ENCODE results near the gene PCGF1.

The PCGF1 gene

GRCh38 chr2:74532222-74532621, 24.7 kb upstream of the PCGF1 start:
- peak; percentile 62 for DNase-seq (ENCODE audit: low spot score)
- in situ Hi-C loops (cut with MboI; ENCODE audit: low pct_unique_long_range_greater_than_20kb, low sequenced_read_pairs, unreplicated experiment): no loop called here
- TF ChIP-seq, protein P1, sequence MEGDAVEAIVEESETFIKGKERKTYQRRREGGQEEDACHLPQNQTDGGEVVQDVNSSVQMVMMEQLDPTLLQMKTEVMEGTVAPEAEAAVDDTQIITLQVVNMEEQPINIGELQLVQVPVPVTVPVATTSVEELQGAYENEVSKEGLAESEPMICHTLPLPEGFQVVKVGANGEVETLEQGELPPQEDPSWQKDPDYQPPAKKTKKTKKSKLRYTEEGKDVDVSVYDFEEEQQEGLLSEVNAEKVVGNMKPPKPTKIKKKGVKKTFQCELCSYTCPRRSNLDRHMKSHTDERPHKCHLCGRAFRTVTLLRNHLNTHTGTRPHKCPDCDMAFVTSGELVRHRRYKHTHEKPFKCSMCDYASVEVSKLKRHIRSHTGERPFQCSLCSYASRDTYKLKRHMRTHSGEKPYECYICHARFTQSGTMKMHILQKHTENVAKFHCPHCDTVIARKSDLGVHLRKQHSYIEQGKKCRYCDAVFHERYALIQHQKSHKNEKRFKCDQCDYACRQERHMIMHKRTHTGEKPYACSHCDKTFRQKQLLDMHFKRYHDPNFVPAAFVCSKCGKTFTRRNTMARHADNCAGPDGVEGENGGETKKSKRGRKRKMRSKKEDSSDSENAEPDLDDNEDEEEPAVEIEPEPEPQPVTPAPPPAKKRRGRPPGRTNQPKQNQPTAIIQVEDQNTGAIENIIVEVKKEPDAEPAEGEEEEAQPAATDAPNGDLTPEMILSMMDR (IDR thresholded peaks at IDR 0.05; ENCODE audit: extremely low read depth, insufficient read depth, missing control alignments): peak; percentile 45

GRCh38 chr2:74531666-74532065, 24.2 kb upstream of the PCGF1 start:
- no peak for DNase-seq (ENCODE audit: low spot score)
- TF ChIP-seq, protein P1 (IDR thresholded peaks at IDR 0.05; ENCODE audit: extremely low read depth, insufficient read depth, missing control alignments): no peak
- in situ Hi-C loops (cut with MboI; ENCODE audit: low pct_unique_long_range_greater_than_20kb, low sequenced_read_pairs, unreplicated experiment): no loop called here

DNA sequence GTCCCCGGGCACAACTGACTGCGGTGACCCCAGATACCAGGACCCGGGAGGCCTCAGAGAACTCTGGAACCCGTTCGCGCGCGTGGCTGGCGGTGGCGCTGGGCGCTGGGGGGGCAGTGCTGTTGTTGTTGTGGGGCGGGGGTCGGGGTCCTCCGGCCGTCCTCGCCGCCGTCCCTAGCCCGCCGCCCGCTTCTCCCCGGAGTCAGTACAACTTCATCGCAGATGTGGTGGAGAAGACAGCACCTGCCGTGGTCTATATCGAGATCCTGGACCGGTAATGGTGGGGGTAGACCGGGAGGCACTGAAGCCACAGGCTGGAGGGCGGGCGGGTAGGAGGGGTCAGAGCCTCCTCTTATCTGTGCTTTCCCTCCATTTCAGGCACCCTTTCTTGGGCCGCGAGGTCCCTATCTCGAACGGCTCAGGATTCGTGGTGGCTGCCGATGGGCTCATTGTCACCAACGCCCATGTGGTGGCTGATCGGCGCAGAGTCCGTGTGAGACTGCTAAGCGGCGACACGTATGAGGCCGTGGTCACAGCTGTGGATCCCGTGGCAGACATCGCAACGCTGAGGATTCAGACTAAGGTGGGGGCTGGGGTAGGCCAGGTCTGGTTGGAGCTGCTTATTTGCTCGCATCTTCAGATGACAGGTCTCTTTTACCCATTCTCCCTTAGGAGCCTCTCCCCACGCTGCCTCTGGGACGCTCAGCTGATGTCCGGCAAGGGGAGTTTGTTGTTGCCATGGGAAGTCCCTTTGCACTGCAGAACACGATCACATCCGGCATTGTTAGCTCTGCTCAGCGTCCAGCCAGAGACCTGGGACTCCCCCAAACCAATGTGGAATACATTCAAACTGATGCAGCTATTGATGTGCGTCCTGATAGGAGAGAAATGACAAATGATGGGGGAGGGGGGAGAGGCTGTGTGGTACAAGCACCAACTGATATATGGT, 23.0 kb upstream of the PCGF1 start:
- peak; percentile 89 for DNase-seq (ENCODE audit: low spot score)
- in situ Hi-C loops (cut with MboI; ENCODE audit: low pct_unique_long_range_greater_than_20kb, low sequenced_read_pairs, unreplicated experiment): no loop called here
- TF ChIP-seq, protein P1 (IDR thresholded peaks at IDR 0.05; ENCODE audit: extremely low read depth, insufficient read depth, missing control alignments): no peak

- peak; percentile 98 for DNase-seq (ENCODE audit: low spot score)
- TF ChIP-seq, protein P1 (IDR thresholded peaks at IDR 0.05; ENCODE audit: extremely low read depth, insufficient read depth, missing control alignments): no peak
- in situ Hi-C loops (cut with MboI; ENCODE audit: low pct_unique_long_range_greater_than_20kb, low sequenced_read_pairs, unreplicated experiment): no loop called here
These were observed 22.1 kb upstream of the PCGF1 start, which contains the start of the genes AUP1 and HTRA2 for GRCh38 chr2:74529357-74530238. Gene AUP1, minus strand, starts transcription at chr2:74529706. Its CDS starts 77 bp downstream, at chr2:74529629. Gene HTRA2, plus strand, starts transcription at chr2:74529933. Its CDS starts 74 bp downstream, at chr2:74530007.

DNA sequence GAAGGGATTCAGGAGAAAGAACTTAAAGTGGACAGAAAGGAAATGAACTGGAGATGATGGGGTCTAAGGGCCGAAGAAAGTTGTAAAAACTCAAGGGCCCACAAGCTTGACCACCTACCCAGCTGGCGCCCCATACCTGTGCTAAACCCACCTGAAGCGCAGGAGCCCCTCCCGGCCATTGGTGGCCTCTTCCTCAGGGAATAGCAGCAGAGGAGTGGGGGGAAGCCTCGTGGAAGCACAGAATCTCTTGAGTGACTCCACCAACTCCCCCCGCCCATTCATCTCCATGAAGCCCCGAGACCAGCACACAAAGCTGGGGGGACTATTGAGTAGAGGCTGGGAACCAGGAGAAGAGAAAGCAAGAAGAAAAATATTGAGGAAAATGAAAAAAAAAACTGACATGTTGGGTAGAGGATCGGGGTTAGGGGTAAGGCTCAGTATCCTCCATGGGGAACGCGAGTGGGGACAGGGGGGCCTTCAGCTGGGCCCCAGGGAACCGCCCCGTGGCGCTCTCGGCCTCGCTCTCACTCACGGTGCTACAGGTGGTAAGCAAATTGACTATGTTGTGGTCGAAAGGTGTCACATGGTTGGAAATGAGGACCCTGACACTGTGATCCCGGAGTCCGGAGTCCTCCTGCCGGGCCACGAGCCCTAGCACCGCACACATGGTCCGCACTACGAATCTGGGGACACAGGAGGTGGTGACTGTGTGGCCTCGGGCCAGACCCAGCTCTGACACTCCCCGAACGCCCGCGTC, 21.3 kb upstream of the PCGF1 start:
- in situ Hi-C loops (cut with MboI; ENCODE audit: low pct_unique_long_range_greater_than_20kb, low sequenced_read_pairs, unreplicated experiment): no loop called here
- DNase-seq (ENCODE audit: low spot score): no peak
- TF ChIP-seq, protein P1 (IDR thresholded peaks at IDR 0.05; ENCODE audit: extremely low read depth, insufficient read depth, missing control alignments): peak; percentile 22

GRCh38 chr2:74527741-74528140, 20.2 kb upstream of the PCGF1 start:
- no peak for DNase-seq (ENCODE audit: low spot score)
- TF ChIP-seq, protein P1 (IDR thresholded peaks at IDR 0.05; ENCODE audit: extremely low read depth, insufficient read depth, missing control alignments): no peak
- in situ Hi-C loops (cut with MboI; ENCODE audit: low pct_unique_long_range_greater_than_20kb, low sequenced_read_pairs, unreplicated experiment): no loop called here
